Measurements from ENCODE around the gene ZNF143.
A peak's percentile ranks its signal among the peaks of the same experiment; 100 is the strongest.
"Not testable (repeated sequence)": the region's sequence is repeated elsewhere in the genome, so short reads cannot be mapped to it uniquely, and the experiment has no call there.

ZNF143 gene

GRCh38 chr11:9549216-9549615, 88.4 kb downstream of the ZNF143 start:
- not testable (repeated sequence) for DNase-seq

DNA sequence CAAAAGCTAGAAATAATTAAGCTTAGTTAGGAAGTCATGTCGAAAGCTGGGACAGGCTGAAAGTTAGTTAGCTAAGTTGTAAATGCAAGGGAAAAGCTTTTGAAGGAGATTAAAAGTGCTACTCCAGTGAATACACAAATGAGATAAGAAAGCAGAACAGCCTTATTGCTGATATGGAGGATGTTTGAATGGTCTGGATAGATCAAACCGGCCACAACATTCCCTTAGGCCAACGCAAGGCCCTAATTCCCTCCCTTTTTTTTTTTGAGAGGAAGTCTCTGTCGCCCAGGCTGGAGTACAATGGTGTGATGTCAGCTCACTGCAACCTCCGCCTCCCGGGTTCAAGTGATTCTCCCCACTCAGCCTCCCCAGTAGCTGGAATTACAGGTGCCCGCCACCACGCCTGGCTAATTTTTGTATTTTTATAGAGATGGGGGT, 89.4 kb downstream of the ZNF143 start:
- DNase-seq, result no peak

DNA sequence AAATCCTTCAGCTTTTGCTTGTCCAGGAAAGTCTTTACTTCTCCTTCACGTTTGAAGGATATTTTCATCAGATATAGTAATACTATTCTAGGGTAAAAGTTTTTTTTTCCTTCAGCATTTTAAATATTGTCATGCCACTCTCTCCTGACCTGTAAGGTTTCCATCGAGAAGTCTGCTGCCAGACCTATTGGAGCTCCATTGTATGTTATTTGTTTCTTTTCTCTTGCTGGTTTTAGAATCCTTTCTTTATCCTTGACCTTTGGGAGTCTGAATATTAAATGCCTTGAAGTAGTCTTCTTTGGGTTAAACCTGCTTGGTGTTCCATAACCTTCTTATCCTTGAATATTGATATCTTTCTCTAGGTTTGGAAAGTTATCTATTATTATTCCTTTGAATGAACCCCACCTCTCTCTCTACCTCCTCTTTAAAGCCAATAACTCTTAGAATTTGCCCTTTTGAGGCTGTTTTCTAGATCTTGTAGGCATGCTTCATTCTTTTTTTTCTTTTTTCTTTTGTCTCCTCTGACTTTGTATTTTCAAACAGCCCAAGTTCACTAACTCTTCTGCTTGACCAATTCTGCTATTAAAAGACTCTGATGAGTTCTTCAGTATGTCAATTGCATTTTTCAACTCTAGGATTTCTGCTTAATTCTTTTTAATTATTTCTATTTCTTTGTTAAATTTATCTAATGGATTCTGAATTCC, 100.6 kb downstream of the ZNF143 start:
- no peak for DNase-seq

DNA sequence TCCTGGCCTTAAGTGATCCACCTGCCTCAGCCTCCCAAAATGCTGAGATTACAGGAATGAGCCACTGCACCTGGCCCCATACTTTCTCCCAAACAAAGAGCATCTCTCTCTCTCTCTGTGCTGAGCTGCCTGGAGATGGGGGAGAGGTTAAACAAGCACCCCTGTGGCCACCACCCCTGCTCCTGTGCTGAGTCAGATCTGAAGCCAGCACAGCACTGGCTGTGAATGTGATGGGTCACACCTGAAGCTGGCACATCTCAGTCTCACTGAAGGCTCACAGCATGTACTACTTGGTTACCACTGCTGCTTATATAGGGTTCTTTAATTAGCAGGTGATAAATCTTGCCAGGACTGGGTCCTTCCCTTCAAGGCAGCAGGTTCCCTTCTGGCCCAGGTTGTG, 101.9 kb downstream of the ZNF143 start:
- DNase-seq, result no peak

DNA sequence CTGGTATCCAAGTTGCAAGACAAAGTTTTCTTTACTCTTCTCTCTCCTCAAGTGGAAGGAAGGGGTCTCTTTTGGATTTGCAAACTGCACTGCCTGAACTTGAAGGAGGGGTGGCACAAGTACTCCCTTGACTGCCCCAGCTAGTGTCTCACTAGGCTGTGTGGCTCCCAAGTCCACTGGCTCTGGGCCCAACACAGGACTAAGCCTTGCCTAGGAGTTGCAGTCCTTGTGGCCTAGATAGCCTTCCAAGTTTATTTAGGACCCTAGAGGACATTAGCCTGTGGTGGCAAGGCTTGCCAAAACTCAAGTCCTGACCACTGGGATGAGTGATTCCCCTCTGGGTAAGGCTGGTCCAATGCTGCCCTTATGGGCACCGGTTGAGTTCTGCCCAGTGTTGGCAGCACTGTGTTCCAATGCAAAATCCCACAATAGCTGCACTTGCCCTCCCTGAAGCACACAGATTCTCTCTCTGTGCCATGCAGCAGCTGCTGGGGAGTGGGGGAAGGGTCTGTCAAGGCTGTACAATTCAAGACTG, 102.5 kb downstream of the ZNF143 start:
- no peak for DNase-seq

- peak in 1 of 2 experiments; percentile 30 for DNase-seq
Observed at GRCh38 chr11:9565822-9566560, 105.2 kb downstream of the ZNF143 start.

- DNase-seq, result no peak
Observed at GRCh38 chr11:9566561-9567063, 105.8 kb downstream of the ZNF143 start.

GRCh38 chr11:9567401-9567800, 106.6 kb downstream of the ZNF143 start:
- DNase-seq, result no peak

DNA sequence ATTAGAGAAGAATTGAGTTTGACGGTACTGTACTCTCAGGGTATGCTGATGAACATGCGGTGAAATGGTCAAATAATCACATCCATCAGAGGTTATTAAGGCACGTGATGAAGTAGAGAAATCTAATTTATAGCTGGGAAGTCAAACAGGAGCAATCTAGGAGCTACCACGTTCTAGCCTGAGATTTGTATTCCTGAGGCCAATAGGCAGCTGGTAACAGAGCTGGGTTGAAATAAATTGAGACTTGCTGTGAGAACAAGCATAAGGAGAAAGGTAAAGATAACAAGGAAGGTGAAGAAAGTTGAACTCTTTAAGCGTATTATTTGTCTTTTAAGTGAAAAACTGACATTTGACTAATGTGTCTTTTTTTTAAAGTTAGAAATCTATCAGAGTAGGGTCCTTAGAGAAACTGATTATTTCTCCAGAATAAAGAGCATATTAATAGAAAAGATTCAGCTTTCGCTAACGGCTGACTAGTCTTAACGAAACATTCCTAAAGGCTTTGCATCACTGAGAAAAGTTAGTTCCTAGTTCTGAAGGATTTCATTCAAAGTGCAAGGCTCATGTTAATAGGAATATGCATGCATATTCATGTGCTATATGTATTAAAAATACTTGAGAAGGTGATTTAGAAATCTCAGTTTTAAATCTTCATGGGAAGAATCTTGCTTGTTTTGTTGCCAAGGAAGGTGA, 107.5 kb downstream of the ZNF143 start:
- DNase-seq, result no peak

DNA sequence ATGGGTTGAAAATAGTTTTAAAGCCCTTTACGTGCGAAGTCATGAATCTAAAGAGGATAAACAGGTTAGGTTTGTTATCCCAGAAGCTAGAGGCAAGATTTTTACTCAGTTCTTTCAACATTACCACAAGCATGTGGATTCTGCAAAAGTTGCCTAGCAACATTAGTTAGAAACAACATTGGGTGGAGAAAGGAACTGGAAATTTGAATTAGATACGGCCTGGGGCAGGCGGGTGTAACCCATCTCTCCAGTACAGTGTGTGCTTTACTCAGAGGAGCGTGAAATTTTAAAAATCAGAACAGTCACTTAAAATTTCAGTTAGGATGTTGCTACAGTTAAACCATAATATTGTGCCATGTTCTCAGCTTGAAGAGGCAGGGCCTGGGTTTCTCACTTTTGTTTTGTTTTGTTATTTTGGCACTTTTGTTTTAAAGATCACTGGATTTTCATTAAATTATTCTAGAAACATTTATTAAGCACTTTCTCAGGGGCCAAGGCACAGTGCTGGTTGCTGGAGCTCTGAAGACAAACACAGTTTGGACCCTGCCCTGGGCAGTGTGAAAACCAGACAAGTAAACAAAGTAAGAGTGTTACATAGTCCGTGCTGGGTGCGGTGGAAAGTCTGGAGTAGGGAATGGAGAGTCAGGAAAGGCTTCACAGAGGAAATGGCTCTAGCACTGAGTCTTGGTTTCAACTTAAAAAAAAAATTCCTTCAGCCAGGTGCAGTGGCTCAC, 108.2 kb downstream of the ZNF143 start:
- DNase-seq, result no peak

- DNase-seq, result no peak
Observed at GRCh38 chr11:9569588-9570164, 108.9 kb downstream of the ZNF143 start.

GRCh38 chr11:9570313-9571025, 109.7 kb downstream of the ZNF143 start:
- no peak for DNase-seq

- DNase-seq, result no peak
Observed at GRCh38 chr11:9571071-9571762, 110.4 kb downstream of the ZNF143 start.

DNA sequence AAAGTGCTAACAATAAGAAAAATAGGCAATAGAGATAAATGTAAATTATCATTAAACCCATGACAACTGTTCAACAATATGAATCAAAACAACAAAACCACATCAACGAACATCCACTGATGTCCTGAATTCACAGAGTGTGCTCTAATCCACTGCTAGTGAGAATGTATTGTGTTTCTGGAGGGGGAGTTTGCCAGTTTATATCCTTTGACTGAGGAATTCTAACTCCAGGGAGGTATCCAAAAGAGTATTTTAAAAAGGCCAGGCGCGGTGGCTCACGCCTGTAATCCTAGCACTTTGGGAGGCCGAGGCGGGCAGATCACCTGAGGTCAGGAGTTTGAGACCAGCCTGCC, 110.9 kb downstream of the ZNF143 start:
- DNase-seq, result no peak

DNA sequence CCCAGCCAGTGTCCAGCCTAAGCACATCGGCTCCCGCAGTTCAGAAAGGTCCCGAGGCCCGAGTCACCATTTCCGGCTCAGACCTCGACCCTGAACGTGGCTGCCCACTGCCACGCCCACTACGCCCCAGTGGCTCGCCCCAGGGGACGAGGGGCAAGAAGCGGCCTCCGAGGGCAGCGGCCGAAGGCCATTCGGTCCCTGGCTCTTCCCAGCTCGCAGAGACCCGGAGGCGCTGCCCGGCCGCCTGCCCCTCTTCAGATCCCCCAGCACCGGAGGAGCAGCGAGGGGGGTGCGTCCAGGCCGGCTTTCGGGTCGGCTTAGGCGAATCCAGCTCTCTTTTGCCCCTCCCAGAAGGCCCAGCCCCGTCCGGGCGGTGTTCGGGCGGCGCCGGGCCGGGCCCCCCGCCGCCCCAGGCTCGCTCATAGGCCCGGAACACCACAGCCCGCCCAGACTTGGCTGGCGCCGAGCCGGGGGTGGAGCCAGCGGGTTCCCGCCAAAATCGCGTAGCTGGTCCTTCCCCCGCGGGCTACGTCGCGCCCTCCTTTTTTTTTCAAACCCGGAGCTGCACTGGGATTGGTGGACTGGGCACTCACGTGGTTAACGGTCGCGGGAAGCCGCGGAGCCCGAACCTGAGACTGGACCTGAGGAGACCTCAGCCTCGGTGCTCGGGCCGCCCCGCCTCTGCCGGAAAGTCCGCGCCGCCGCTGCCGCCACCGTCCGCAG, 112.4 kb downstream of the ZNF143 start, which contains the start of gene WEE1:
TSS of gene WEE1 (plus strand) at position 619 of the 723 bp plus-strand sequence. CDS start 264 bp downstream, outside the sequence.
- DNase-seq, result peak; percentile 97 to 99

GRCh38 chr11:9573775-9574621, 113.2 kb downstream of the ZNF143 start:
- no peak for DNase-seq

DNA sequence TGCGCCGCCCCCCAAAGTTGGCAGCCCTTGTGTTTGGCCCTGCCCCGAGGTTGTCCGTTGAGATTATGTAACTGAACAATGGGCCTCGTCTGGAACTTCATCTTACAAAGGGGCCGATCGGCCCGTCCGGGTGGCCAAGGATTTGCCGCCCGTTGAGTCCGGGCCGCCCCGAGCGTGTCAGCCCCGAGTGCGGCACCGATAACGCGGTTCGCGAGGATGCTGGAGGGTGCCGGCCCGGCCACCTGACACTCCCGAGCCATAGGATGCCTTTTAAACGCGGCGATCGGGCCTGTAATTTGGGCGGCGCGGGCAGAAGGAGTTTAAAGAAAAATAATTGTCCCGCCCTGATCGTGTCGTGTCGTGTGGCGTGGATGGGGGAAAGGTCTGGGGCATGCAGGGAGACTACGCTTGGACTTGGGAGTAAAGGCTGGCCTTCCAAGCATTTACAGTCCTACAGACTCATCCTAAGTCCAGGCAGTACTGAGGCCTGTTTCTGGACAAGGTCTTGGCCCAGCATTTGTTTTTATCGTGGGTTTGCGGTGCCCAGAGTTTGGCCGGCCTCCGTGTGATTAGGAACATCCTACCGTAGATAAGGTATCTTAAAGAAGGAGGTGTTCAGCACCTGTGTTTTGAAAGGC, 113.9 kb downstream of the ZNF143 start:
- DNase-seq, result no peak

All from NCI-H446 (cell line).